ENCODE measurements around the gene EGLN1. TPM values are rescaled to one million over a fixed set of nuclear protein-coding genes. Genes with fewer than 3 reads are reported as not detected.

EGLN1 gene
- total RNA-seq, 4 donors from 2014 or later = 42.5 to 67.5 (median 56.7) TPM

- H3K27me3 ChIP-seq = no peaks in the 10 kb centered on the region
- H3K4me1 ChIP-seq = no peaks in the 10 kb centered on the region
- H3K4me3 ChIP-seq = no peak overlapping the region
- no peaks in the 10 kb centered on the region for H3K9me3 ChIP-seq
- H3K27ac ChIP-seq = no peak overlapping the region
- no peak for TF ChIP-seq POLR2A (IDR thresholded peaks at IDR 0.05)
- peaks cover 0 to 60% of the 10 kb centered on the region in 2 donors for H3K36me3 ChIP-seq
- WGBS, 2 donors (ENCODE audit: low coverage in 1 of 2) = 90% methylated on average over 3 of the region's 3 CpGs; no CpG with 5 or more reads in 1 of the 2 donors
- ATAC-seq = no peak
Observed at GRCh38 chr1:231369282-231369681, 52.8 kb downstream of the EGLN1 start.

- peaks cover 0 to 64% of the 10 kb centered on the region in 2 donors for H3K36me3 ChIP-seq
- no peak overlapping the region for H3K4me3 ChIP-seq
- WGBS, 2 donors (ENCODE audit: low coverage in 1 of 2) = 83 to 98% methylated on average over 5 of the region's 5 CpGs
- no peaks in the 10 kb centered on the region for H3K4me1 ChIP-seq
- no peak for ATAC-seq
- TF ChIP-seq CTCF (IDR thresholded peaks at IDR 0.05) = no peak
- TF ChIP-seq POLR2A (IDR thresholded peaks at IDR 0.05) = no peak
- TF ChIP-seq EP300 (IDR thresholded peaks at IDR 0.05) = no peak
- no peak for TF ChIP-seq POLR2AphosphoS5 (IDR thresholded peaks at IDR 0.05)
- no peaks in the 10 kb centered on the region for H3K9me3 ChIP-seq
- H3K27me3 ChIP-seq = no peaks in the 10 kb centered on the region
- no peak overlapping the region for H3K27ac ChIP-seq
Observed at GRCh38 chr1:231364192-231364591, 57.9 kb downstream of the EGLN1 start.

- no peak overlapping the region for H3K4me3 ChIP-seq
- no peaks in the 10 kb centered on the region for H3K9me3 ChIP-seq
- no peak for TF ChIP-seq POLR2A (IDR thresholded peaks at IDR 0.05)
- TF ChIP-seq POLR2AphosphoS5 (IDR thresholded peaks at IDR 0.05) = no peak
- no peak for TF ChIP-seq EP300 (IDR thresholded peaks at IDR 0.05)
- TF ChIP-seq CTCF (IDR thresholded peaks at IDR 0.05) = no peak
- peaks cover 0 to 59% of the 10 kb centered on the region in 2 donors for H3K36me3 ChIP-seq
- no peak overlapping the region for H3K27ac ChIP-seq
- ATAC-seq = no peak
- peaks cover 0 to 2% (median 0%) of the 10 kb centered on the region in 3 donors for H3K4me1 ChIP-seq
- WGBS, 2 donors (ENCODE audit: low coverage in 1 of 2) = 76 to 91% methylated on average over 1 of the region's 1 CpG
- H3K27me3 ChIP-seq = no peaks in the 10 kb centered on the region
Observed at GRCh38 chr1:231363624-231364023, 58.5 kb downstream of the EGLN1 start.

GRCh38 chr1:231362325-231362724 lies 59.8 kb downstream of the EGLN1 start:
- Histone ChIP-seq H3K4me3 (no peak overlapping the region), H3K27ac (no peak overlapping the region), H3K4me1 (peaks cover 0 to 15% (median 0%) of the 10 kb centered on the region in 3 donors), H3K36me3 (peaks cover 0 to 47% of the 10 kb centered on the region in 2 donors), H3K9me3 (no peaks in the 10 kb centered on the region), H3K27me3 (no peaks in the 10 kb centered on the region)
- ATAC-seq = no peak
- no peak for TF ChIP-seq POLR2AphosphoS5 (IDR thresholded peaks at IDR 0.05)
- no peak for TF ChIP-seq CTCF (IDR thresholded peaks at IDR 0.05)
- no peak for TF ChIP-seq EP300 (IDR thresholded peaks at IDR 0.05)
- no peak for TF ChIP-seq POLR2A (IDR thresholded peaks at IDR 0.05)
- 80 to 92% methylated on average over 1 of the region's 1 CpG for WGBS, 2 donors (ENCODE audit: low coverage in 1 of 2)

GRCh38 chr1:231359113-231359512 lies 63.0 kb downstream of the EGLN1 start:
- Histone ChIP-seq H3K4me3 (no peak overlapping the region), H3K36me3 (peaks cover 0 to 15% of the 10 kb centered on the region in 2 donors), H3K27me3 (no peaks in the 10 kb centered on the region), H3K9me3 (no peaks in the 10 kb centered on the region), H3K4me1 (peaks cover 0 to 15% (median 0%) of the 10 kb centered on the region in 3 donors), H3K27ac (no peak overlapping the region)
- TF ChIP-seq POLR2AphosphoS5 (IDR thresholded peaks at IDR 0.05) = peak; percentile 44
- no peak for TF ChIP-seq CTCF (IDR thresholded peaks at IDR 0.05)
- TF ChIP-seq POLR2A (IDR thresholded peaks at IDR 0.05) = no peak
- 61 to 73% methylated on average over 5 to 6 of the region's 6 CpGs for WGBS, 2 donors (ENCODE audit: low coverage in 1 of 2)
- peak; percentile 79 for ATAC-seq

Data from gastroesophageal sphincter (tissue), 4 donors.